A673 (cell line): Measurements from ENCODE around the gene KRT8. TPM values are rescaled to one million over a fixed set of nuclear protein-coding genes. Genes with fewer than 3 reads are reported as not detected.

ENCODE experiments used
- BruUV-seq: library from RNA; stranded (reverse); fragments of 400-500 nt; replicated peaks from 2 replicates; lab custom pipeline; 2021; lab: Mats Ljungman, UMichigan
- CTCF ChIA-PET: fragments of 300-600 bp; sonication (Branson Sonifier 250); formaldehyde crosslinking; loops from one replicate; lab custom pipeline; 2022; ENCODE audit warnings: antibody characterized with exemption; lab: Charles Lee
- POLR2A ChIA-PET: fragments of 300-600 bp; sonication (Branson Sonifier 250); formaldehyde crosslinking; loops from one replicate; lab custom pipeline; 2022; ENCODE audit warnings: antibody characterized with exemption; ENCODE audit not compliant: low non-redundant PET; lab: Charles Lee
- DNase-seq: peaks from one replicate; pipeline ENCODE4 v3.0.0-alpha.2; 2015; ENCODE audit warnings: low spot score
- H3K27ac ChIP-seq: fragments of 200-600 bp; sonication (generic); 2 replicates; pipeline ENCODE4 v1.5.1; 2016; ENCODE audit warnings: mixed run types, low read depth, mild to moderate bottlenecking, mixed read lengths, antibody characterized with exemption, low read length; ENCODE audit not compliant: poor library complexity, severe bottlenecking
- H3K27me3 ChIP-seq: fragments of 200-600 bp; sonication (generic); replicated peaks from 2 replicates; pipeline ENCODE4 v1.6.1; 2017; ENCODE audit warnings: mixed run types, low read depth, mild to moderate bottlenecking, mixed read lengths, antibody characterized with exemption, low read length; ENCODE audit not compliant: insufficient read depth, poor library complexity
- H3K36me3 ChIP-seq: fragments of 200-600 bp; sonication (generic); 2 replicates; pipeline ENCODE4 v1.6.1; 2016; ENCODE audit warnings: mixed run types, mild to moderate bottlenecking, mixed read lengths, antibody characterized with exemption, low read length; ENCODE audit not compliant: insufficient read depth, poor library complexity, severe bottlenecking
- H3K4me1 ChIP-seq: fragments of 200-600 bp; sonication (generic); 2 replicates; pipeline ENCODE4 v1.6.1; 2017; ENCODE audit warnings: mixed run types, mild to moderate bottlenecking, mixed read lengths, antibody characterized with exemption, low read length; ENCODE audit not compliant: insufficient read depth, poor library complexity, severe bottlenecking
- H3K4me3 ChIP-seq: fragments of 200-600 bp; sonication (generic); 2 replicates; pipeline ENCODE4 v1.5.1; 2016; ENCODE audit warnings: low read depth, mixed run types, mild to moderate bottlenecking, mixed read lengths, low read length; ENCODE audit not compliant: poor library complexity, severe bottlenecking
- H3K9me3 ChIP-seq: fragments of 200-600 bp; sonication (generic); 2 replicates; pipeline ENCODE4 v1.6.1; 2016; ENCODE audit warnings: mixed run types, low read depth, mild to moderate bottlenecking, mixed read lengths, antibody characterized with exemption, low read length; ENCODE audit not compliant: poor library complexity, severe bottlenecking
- CTCF ChIP-seq: fragments of 300-800, 200-600 bp; sonication (generic); conservative IDR thresholded peaks from 2 replicates; pipeline ENCODE4 v1.5.1; 2017; ENCODE audit warnings: low read depth, mild to moderate bottlenecking, antibody characterized with exemption, low read length, moderate library complexity, mixed read lengths
- EZH2 ChIP-seq: fragments of 200-600 bp; sonication (generic); IDR thresholded peaks from 2 replicates; pipeline ENCODE4 v1.6.1; 2017; ENCODE audit warnings: borderline replicate concordance, low read depth, mild to moderate bottlenecking, mixed read lengths, antibody characterized with exemption, low read length; ENCODE audit not compliant: poor library complexity, severe bottlenecking
- intact Hi-C: fragments of 100-400 bp; cut with micrococcal nuclease; formaldehyde crosslinking; loops from one replicate; pipeline ENCODE4 v1.10.0; 2022; ENCODE audit not compliant: unreplicated experiment
- total RNA-seq: library from RNA; stranded (reverse); gene quantifications from 2 replicates; pipeline ENCODE4 v1.2.3, GENCODE V29; 2021

KRT8 gene
- total RNA-seq, 1 experiment from 2014 or later = 15.4 TPM

GRCh38 chr12:52920937-52921336 is 16.1 kb upstream of the KRT8 start:
- Histone ChIP-seq H3K4me3 (no peak overlapping the region), H3K27ac (no peak overlapping the region), H3K36me3 (no peaks in the 10 kb centered on the region), H3K9me3 (no peaks in the 10 kb centered on the region), H3K4me1 (peaks cover 5% of the 10 kb centered on the region), H3K27me3 (no peaks in the 10 kb centered on the region)
- no peak for DNase-seq
- intact Hi-C loops = no loop called here
- ChIA-PET CTCF (interaction anchor here (0.6 kb wide), 2 partner anchors 9 to 60 kb away, joined by 3 to 6 read pairs; no protein-coding TSS in a partner anchor), POLR2A (interaction anchor here (0.6 kb wide), 1 partner anchor 49 kb away, joined by 3 read pairs; no protein-coding TSS in a partner anchor)
- BruUV-seq = no TSS peak
- TF ChIP-seq EZH2 (no peak), CTCF (no peak)

GRCh38 chr12:52918784-52919183 is 13.9 kb upstream of the KRT8 start:
- Histone ChIP-seq H3K4me1 (no peaks in the 10 kb centered on the region), H3K27me3 (no peaks in the 10 kb centered on the region), H3K36me3 (no peaks in the 10 kb centered on the region), H3K27ac (no peak overlapping the region), H3K9me3 (no peaks in the 10 kb centered on the region), H3K4me3 (no peak overlapping the region)
- BruUV-seq = no TSS peak
- ChIA-PET POLR2A (interaction anchor here (0.8 kb wide), 1 partner anchor 254 kb away, joined by 3 read pairs; no protein-coding TSS in a partner anchor), CTCF (no interaction called here)
- intact Hi-C loops = no loop called here
- no peak for TF ChIP-seq CTCF
- TF ChIP-seq EZH2 = no peak
- DNase-seq = no peak

GRCh38 chr12:52918351-52918750 is 13.5 kb upstream of the KRT8 start:
- H3K27me3 ChIP-seq = no peaks in the 10 kb centered on the region
- POLR2A ChIA-PET = interaction anchor here (0.8 kb wide), 1 partner anchor 254 kb away, joined by 3 read pairs; no protein-coding TSS in a partner anchor
- intact Hi-C loops = no loop called here
- no peaks in the 10 kb centered on the region for H3K4me1 ChIP-seq
- TF ChIP-seq CTCF = no peak
- no peak for TF ChIP-seq EZH2
- H3K27ac ChIP-seq = no peak overlapping the region
- no TSS peak for BruUV-seq
- no peak for DNase-seq
- no peaks in the 10 kb centered on the region for H3K9me3 ChIP-seq
- no peaks in the 10 kb centered on the region for H3K36me3 ChIP-seq
- no peak overlapping the region for H3K4me3 ChIP-seq
- CTCF ChIA-PET = no interaction called here
